Mesodermal cell (in vitro differentiated cells): Measurements from ENCODE around the gene SPATA32.

Experiments used
- H3K27ac ChIP-seq: 2 replicates; pipeline ENCODE4 v1.7.0; 2013; ENCODE audit warnings: mild to moderate bottlenecking, low read depth, low read length, moderate library complexity; ENCODE audit not compliant: severe bottlenecking
- H3K36me3 ChIP-seq: 2 replicates; pipeline ENCODE4 v1.7.1; 2013; ENCODE audit warnings: mild to moderate bottlenecking, low read length, moderate library complexity; ENCODE audit not compliant: control insufficient read depth, insufficient read depth
- H3K4me1 ChIP-seq: one replicate; pipeline ENCODE4 v1.7.1; 2013; ENCODE audit warnings: mild to moderate bottlenecking, low read length; ENCODE audit not compliant: insufficient read depth, control insufficient read depth, poor library complexity, severe bottlenecking
- H3K4me3 ChIP-seq: 2 replicates; pipeline ENCODE4 v1.7.0; 2013; ENCODE audit warnings: low read length, control low read depth, mild to moderate bottlenecking; ENCODE audit not compliant: insufficient read depth, poor library complexity, severe bottlenecking; ENCODE audit errors: extremely low read depth
- H3K9me3 ChIP-seq: 2 replicates; pipeline ENCODE4 v1.7.1; 2013; ENCODE audit warnings: mild to moderate bottlenecking, low read length, moderate library complexity; ENCODE audit not compliant: control insufficient read depth
- WGBS, 2 experiments: methylation state at CpG; one replicate each; pipeline ENCODE4 v1.1.5; 2013; ENCODE audit warnings: missing lambda C conversion rate in 2 of 2; ENCODE audit not compliant: insufficient coverage in 2 of 2; 5-methylcytosine and 5-hydroxymethylcytosine counted together

SPATA32 gene

GRCh38 chr17:45227101-45227925, 34.6 kb downstream of the SPATA32 start:
- H3K4me3 ChIP-seq, result no peak overlapping the region
- no peak overlapping the region for H3K27ac ChIP-seq
- H3K9me3 ChIP-seq, result no peaks in the 10 kb centered on the region
- WGBS, 2 experiments, result 91 to 92% methylated on average over 4 to 7 of the region's 8 CpGs
- H3K36me3 ChIP-seq, result no peaks in the 10 kb centered on the region
- peaks cover 46% of the 10 kb centered on the region for H3K4me1 ChIP-seq

- Histone ChIP-seq H3K9me3 (no peaks in the 10 kb centered on the region), H3K27ac (no peak overlapping the region), H3K36me3 (no peaks in the 10 kb centered on the region), H3K4me3 (no peak overlapping the region), H3K4me1 (peaks cover 46% of the 10 kb centered on the region)
- WGBS, 2 experiments, result 83 to 93% methylated on average over 3 of the region's 3 CpGs
Observed at GRCh38 chr17:45226576-45226975, 35.3 kb downstream of the SPATA32 start.

- H3K4me3 ChIP-seq, result no peak overlapping the region
- no peaks in the 10 kb centered on the region for H3K36me3 ChIP-seq
- H3K9me3 ChIP-seq, result no peaks in the 10 kb centered on the region
- H3K27ac ChIP-seq, result no peak overlapping the region
- WGBS, 2 experiments, result 66 to 78% methylated on average over 6 of the region's 11 CpGs
- H3K4me1 ChIP-seq, result peaks cover 43% of the 10 kb centered on the region
Observed at GRCh38 chr17:45225964-45226530, 35.8 kb downstream of the SPATA32 start.

GRCh38 chr17:45225051-45225700, 36.7 kb downstream of the SPATA32 start:
- H3K9me3 ChIP-seq, result no peaks in the 10 kb centered on the region
- WGBS, 2 experiments, result 78 to 82% methylated on average over 5 to 7 of the region's 7 CpGs
- H3K27ac ChIP-seq, result no peak overlapping the region
- H3K4me3 ChIP-seq, result no peak overlapping the region
- H3K4me1 ChIP-seq, result peaks cover 37% of the 10 kb centered on the region
- no peaks in the 10 kb centered on the region for H3K36me3 ChIP-seq

GRCh38 chr17:45224671-45225050, 37.2 kb downstream of the SPATA32 start:
- peaks cover 32% of the 10 kb centered on the region for H3K4me1 ChIP-seq
- H3K36me3 ChIP-seq, result no peaks in the 10 kb centered on the region
- no peak overlapping the region for H3K4me3 ChIP-seq
- no peaks in the 10 kb centered on the region for H3K9me3 ChIP-seq
- WGBS, 2 experiments, result 95% methylated on average over 9 of the region's 9 CpGs
- H3K27ac ChIP-seq, result no peak overlapping the region

- Histone ChIP-seq H3K36me3 (no peaks in the 10 kb centered on the region), H3K27ac (no peak overlapping the region), H3K4me3 (no peak overlapping the region), H3K4me1 (peaks cover 23% of the 10 kb centered on the region), H3K9me3 (no peaks in the 10 kb centered on the region)
- WGBS, 2 experiments, result 91 to 92% methylated on average over 9 to 10 of the region's 12 CpGs
Observed at GRCh38 chr17:45223539-45224528, 38.1 kb downstream of the SPATA32 start.

- peaks cover 16% of the 10 kb centered on the region for H3K4me1 ChIP-seq
- WGBS, 2 experiments, result 68 to 74% methylated on average over 3 to 4 of the region's 8 CpGs
- H3K36me3 ChIP-seq, result no peaks in the 10 kb centered on the region
- no peak overlapping the region for H3K4me3 ChIP-seq
- H3K9me3 ChIP-seq, result no peaks in the 10 kb centered on the region
- no peak overlapping the region for H3K27ac ChIP-seq
Observed at GRCh38 chr17:45222996-45223538, 38.8 kb downstream of the SPATA32 start.

GRCh38 chr17:45222289-45222995, 39.5 kb downstream of the SPATA32 start:
- peak overlapping the region; percentile 37 for H3K4me3 ChIP-seq
- no peak overlapping the region for H3K27ac ChIP-seq
- 9 to 10% methylated on average over 14 to 15 of the region's 33 CpGs for WGBS, 2 experiments
- H3K36me3 ChIP-seq, result no peaks in the 10 kb centered on the region
- H3K9me3 ChIP-seq, result no peaks in the 10 kb centered on the region
- H3K4me1 ChIP-seq, result peaks cover 15% of the 10 kb centered on the region

- peak overlapping the region; percentile 37 for H3K4me3 ChIP-seq
- H3K4me1 ChIP-seq, result peaks cover 13% of the 10 kb centered on the region
- H3K27ac ChIP-seq, result no peak overlapping the region
- H3K36me3 ChIP-seq, result no peaks in the 10 kb centered on the region
- H3K9me3 ChIP-seq, result no peaks in the 10 kb centered on the region
- 0 to 1% methylated on average over 7 to 18 of the region's 38 CpGs for WGBS, 2 experiments
Observed at GRCh38 chr17:45222014-45222288, 39.9 kb downstream of the SPATA32 start.
